ENCODE measurements around the gene SLC43A2. TPM values are rescaled to one million over a fixed set of nuclear protein-coding genes. Genes with fewer than 3 reads are reported as not detected.
"Not testable (repeated sequence)": the region's sequence is repeated elsewhere in the genome, so short reads cannot be mapped to it uniquely, and the experiment has no call there.

The SLC43A2 gene
- total RNA-seq, 1 donor from 2014 or later = 2.5 TPM

DNA sequence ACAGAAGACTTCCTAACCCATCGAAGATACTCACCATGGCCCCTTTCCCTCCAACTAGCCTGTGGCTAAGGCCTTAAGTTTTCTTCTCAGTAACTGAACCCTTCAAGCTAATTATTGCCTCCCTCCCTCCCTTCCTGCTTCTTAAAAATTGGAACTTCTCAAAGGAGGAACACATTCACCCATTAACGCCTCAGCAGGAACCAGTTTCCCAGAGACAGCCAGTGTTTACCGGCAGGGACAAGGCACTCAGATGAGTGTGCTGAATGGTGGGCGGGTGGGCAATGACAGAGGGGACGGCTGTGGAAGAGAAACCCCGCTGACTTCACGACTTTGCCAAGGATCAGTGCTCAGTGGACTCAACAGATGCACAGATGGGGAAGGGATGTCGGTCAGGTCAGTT is 86.3 kb downstream of the SLC43A2 start:
- H3K4me3 Mint-ChIP-seq = no peak overlapping the region
- DNase-seq (ENCODE audit: low spot score) = no peak
- peaks cover 5% of the 10 kb centered on the region for H3K4me1 Mint-ChIP-seq (ENCODE audit: low read depth)
- H3K27ac Mint-ChIP-seq = no peak overlapping the region
- intact Hi-C loops (cut with micrococcal nuclease) = no loop called here
- no peaks in the 10 kb centered on the region for H3K27me3 Mint-ChIP-seq (ENCODE audit: insufficient read depth)
- H3K36me3 Mint-ChIP-seq (ENCODE audit: low read depth) = peaks cover 27% of the 10 kb centered on the region
- no peaks in the 10 kb centered on the region for H3K9me3 Mint-ChIP-seq

DNA sequence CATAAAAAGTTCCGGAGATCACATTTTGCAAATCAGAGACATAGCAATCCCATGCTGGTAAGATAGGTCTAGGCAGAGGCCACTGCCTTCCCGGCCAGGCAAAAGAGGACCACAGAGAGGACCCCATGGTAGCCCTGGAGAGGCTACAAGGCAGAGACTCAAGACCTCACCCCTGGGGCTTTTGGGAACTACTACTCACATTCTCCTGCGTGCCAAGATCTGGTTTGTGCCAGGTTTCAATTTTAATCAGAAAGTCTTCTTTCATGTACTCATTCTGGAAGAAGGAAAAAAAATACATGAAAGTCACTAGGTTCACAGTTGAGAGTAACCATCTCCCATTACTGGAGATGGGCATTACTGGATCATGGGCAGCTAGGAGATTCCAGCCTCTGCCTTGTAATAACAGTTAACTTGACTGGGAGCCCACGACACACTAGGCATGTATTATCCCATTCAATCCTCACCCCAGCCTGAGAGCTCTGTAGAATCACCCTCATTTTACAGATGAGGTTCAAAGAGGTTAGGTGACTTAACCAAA is 87.2 kb downstream of the SLC43A2 start:
- Mint-ChIP-seq H3K27me3 (ENCODE audit: insufficient read depth) (no peaks in the 10 kb centered on the region), H3K27ac (no peak overlapping the region), H3K4me1 (ENCODE audit: low read depth) (peaks cover 5% of the 10 kb centered on the region), H3K4me3 (no peak overlapping the region), H3K36me3 (ENCODE audit: low read depth) (peaks cover 24% of the 10 kb centered on the region), H3K9me3 (no peaks in the 10 kb centered on the region)
- no peak for DNase-seq (ENCODE audit: low spot score)
- intact Hi-C loops (cut with micrococcal nuclease) = no loop called here

GRCh38 chr17:1539811-1540210 is 88.8 kb downstream of the SLC43A2 start:
- H3K9me3 Mint-ChIP-seq = no peaks in the 10 kb centered on the region
- no peak overlapping the region for H3K27ac Mint-ChIP-seq
- intact Hi-C loops (cut with micrococcal nuclease) = no loop called here
- DNase-seq (ENCODE audit: low spot score) = no peak
- H3K27me3 Mint-ChIP-seq (ENCODE audit: insufficient read depth) = no peaks in the 10 kb centered on the region
- no peak overlapping the region for H3K4me3 Mint-ChIP-seq
- H3K36me3 Mint-ChIP-seq (ENCODE audit: low read depth) = peaks cover 24% of the 10 kb centered on the region
- H3K4me1 Mint-ChIP-seq (ENCODE audit: low read depth) = peaks cover 5% of the 10 kb centered on the region

GRCh38 chr17:1535737-1536136 is 92.9 kb downstream of the SLC43A2 start:
- DNase-seq (ENCODE audit: low spot score) = no peak
- H3K27me3 Mint-ChIP-seq (ENCODE audit: insufficient read depth) = no peaks in the 10 kb centered on the region
- no peaks in the 10 kb centered on the region for H3K4me1 Mint-ChIP-seq (ENCODE audit: low read depth)
- no peak overlapping the region for H3K4me3 Mint-ChIP-seq
- H3K36me3 Mint-ChIP-seq (ENCODE audit: low read depth) = peaks cover 24% of the 10 kb centered on the region
- intact Hi-C loops (cut with micrococcal nuclease) = no loop called here
- H3K9me3 Mint-ChIP-seq = no peaks in the 10 kb centered on the region
- H3K27ac Mint-ChIP-seq = no peak overlapping the region

DNA sequence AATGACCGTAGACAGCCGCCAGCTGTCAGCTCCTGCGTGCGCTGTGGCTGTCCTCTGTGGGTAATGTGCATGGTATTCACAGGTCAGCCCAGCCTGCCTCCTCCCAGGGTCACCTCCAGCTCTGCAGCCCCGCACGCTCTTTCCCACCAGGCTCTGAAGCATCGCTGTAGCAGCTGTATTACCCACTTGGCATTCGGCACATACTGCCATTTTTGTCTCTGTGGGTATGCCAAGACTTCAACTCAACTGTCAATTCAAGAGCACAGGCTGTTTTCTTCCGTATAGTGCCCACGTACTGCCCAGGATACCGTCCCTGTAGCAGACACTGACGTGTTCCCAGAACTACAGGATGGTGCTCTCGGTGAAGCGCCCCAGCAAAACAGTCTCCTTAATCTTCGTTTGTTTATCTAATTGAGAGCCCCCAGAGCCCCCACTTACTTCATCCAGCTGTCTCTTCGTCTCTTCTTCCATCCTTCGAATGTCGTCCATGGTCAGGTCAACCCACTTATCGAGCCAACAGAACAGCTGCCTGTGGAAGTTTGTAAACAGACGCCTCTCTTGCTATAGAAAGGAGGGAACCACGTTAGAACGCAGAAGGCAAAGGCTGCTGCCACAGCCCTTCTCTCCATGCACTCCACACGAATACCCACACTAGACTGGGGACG is 94.8 kb downstream of the SLC43A2 start:
- no peak for DNase-seq (ENCODE audit: low spot score)
- H3K9me3 Mint-ChIP-seq = no peaks in the 10 kb centered on the region
- intact Hi-C loops (cut with micrococcal nuclease) = no loop called here
- H3K27ac Mint-ChIP-seq = no peak overlapping the region
- no peak overlapping the region for H3K4me3 Mint-ChIP-seq
- H3K36me3 Mint-ChIP-seq (ENCODE audit: low read depth) = peaks cover 21% of the 10 kb centered on the region
- H3K4me1 Mint-ChIP-seq (ENCODE audit: low read depth) = no peaks in the 10 kb centered on the region
- H3K27me3 Mint-ChIP-seq (ENCODE audit: insufficient read depth) = no peaks in the 10 kb centered on the region

- no peak for DNase-seq (ENCODE audit: low spot score)
- Mint-ChIP-seq H3K36me3 (ENCODE audit: low read depth) (peaks cover 23% of the 10 kb centered on the region), H3K27ac (no peak overlapping the region), H3K4me3 (no peak overlapping the region), H3K27me3 (ENCODE audit: insufficient read depth) (no peaks in the 10 kb centered on the region), H3K9me3 (no peaks in the 10 kb centered on the region), H3K4me1 (ENCODE audit: low read depth) (no peaks in the 10 kb centered on the region)
- intact Hi-C loops (cut with micrococcal nuclease) = no loop called here
These were observed 95.6 kb downstream of the SLC43A2 start for GRCh38 chr17:1532836-1533602.

- Mint-ChIP-seq H3K36me3 (ENCODE audit: low read depth) (peaks cover 24% of the 10 kb centered on the region), H3K27me3 (ENCODE audit: insufficient read depth) (no peaks in the 10 kb centered on the region), H3K27ac (no peak overlapping the region), H3K9me3 (no peaks in the 10 kb centered on the region), H3K4me1 (ENCODE audit: low read depth) (peaks cover 14% of the 10 kb centered on the region), H3K4me3 (no peak overlapping the region)
- DNase-seq (ENCODE audit: low spot score) = no peak
- intact Hi-C loops (cut with micrococcal nuclease) = no loop called here
These were observed 98.8 kb downstream of the SLC43A2 start for GRCh38 chr17:1529863-1530262.

DNA sequence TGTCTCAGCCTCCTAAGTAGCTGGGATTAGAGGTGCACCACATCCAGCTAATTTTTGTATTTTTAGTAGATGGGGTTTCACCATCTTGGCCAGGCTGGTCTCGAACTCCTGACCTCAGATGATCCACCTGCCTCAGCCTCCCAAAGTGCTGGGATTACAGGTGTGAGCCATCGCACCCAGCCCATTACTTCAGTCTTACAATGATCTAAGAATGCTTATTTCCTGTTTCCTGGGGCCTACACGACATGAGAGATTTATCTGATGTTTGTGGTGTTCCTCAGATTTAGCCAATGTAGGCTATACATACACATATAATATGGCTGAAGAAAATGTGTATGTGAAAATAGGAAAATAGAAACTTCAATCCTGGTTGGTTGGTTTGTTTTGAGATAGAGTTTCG is 101.8 kb downstream of the SLC43A2 start:
- intact Hi-C loops (cut with micrococcal nuclease); H3K27me3 Mint-ChIP-seq (ENCODE audit: insufficient read depth); DNase-seq (ENCODE audit: low spot score); H3K9me3 Mint-ChIP-seq; H3K4me3 Mint-ChIP-seq; H3K27ac Mint-ChIP-seq: not testable (repeated sequence)
- peaks cover 14% of the 10 kb centered on the region for H3K4me1 Mint-ChIP-seq (ENCODE audit: low read depth)
- peaks cover 17% of the 10 kb centered on the region for H3K36me3 Mint-ChIP-seq (ENCODE audit: low read depth)

DNA sequence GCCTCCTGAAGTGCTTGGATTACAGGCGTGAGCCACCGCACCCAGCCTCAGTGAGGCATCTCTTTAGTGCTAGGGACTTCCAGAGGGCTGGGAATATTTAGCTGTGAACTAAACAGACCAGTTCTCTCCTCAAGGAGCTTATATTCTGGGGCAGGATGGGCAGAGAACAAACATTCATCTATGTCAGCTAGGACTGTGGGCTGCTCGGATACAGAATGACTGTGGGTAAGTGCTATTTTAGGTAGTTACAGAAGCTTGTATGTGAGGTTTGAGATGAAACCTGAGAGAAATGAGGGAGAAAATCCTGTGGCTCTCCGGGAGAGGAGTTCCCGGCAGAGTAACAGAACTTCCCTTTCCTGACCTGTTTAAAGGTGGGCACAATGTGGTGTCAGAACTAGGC is 106.0 kb downstream of the SLC43A2 start:
- intact Hi-C loops (cut with micrococcal nuclease) = no loop called here
- peaks cover 7% of the 10 kb centered on the region for H3K36me3 Mint-ChIP-seq (ENCODE audit: low read depth)
- no peaks in the 10 kb centered on the region for H3K27me3 Mint-ChIP-seq (ENCODE audit: insufficient read depth)
- peaks cover 14% of the 10 kb centered on the region for H3K4me1 Mint-ChIP-seq (ENCODE audit: low read depth)
- H3K9me3 Mint-ChIP-seq = no peaks in the 10 kb centered on the region
- no peak for DNase-seq (ENCODE audit: low spot score)
- H3K4me3 Mint-ChIP-seq = no peak overlapping the region
- H3K27ac Mint-ChIP-seq = no peak overlapping the region

DNA sequence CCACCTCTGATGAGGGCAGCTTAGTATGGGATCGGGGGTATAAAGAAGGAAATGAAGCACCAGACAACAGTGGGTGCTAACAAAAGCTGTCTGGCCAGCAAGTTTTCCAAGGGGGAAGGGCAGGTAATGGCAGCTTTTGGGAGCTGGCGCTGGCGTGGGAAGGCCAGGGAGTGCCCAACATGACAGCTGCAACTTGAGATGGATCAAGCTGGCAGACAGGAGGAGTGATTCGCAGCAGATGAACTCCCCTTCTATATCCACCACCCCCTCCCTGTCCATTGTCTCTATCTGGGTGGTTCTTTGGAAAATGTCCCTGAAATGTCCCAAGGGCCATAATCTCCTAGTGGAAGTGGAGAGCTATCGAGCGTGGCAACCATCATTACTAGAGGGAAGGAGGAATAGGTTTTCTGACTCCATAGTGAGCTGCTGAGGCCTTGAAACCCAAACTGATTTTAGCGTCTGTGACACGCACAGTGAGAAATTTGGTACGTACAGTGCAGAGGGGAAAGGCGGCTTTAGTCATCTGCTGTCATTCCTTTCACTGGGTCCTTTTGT is 107.5 kb downstream of the SLC43A2 start:
- intact Hi-C loops (cut with micrococcal nuclease) = no loop called here
- H3K27ac Mint-ChIP-seq = no peak overlapping the region

GRCh38 chr17:1519678-1520077 is 109.0 kb downstream of the SLC43A2 start:
- Mint-ChIP-seq H3K27me3 (ENCODE audit: insufficient read depth) (no peaks in the 10 kb centered on the region), H3K9me3 (no peaks in the 10 kb centered on the region), H3K27ac (no peak overlapping the region), H3K4me1 (ENCODE audit: low read depth) (peaks cover 13% of the 10 kb centered on the region), H3K4me3 (no peak overlapping the region), H3K36me3 (ENCODE audit: low read depth) (peaks cover 8% of the 10 kb centered on the region)
- no peak for DNase-seq (ENCODE audit: low spot score)
- intact Hi-C loops (cut with micrococcal nuclease) = no loop called here

More for the DNA sequence above, 107.5 kb downstream of the SLC43A2 start:
- Mint-ChIP-seq H3K27me3 (ENCODE audit: insufficient read depth) (no peaks in the 10 kb centered on the region), H3K4me3 (no peak overlapping the region), H3K4me1 (ENCODE audit: low read depth) (peaks cover 4% of the 10 kb centered on the region), H3K9me3 (no peaks in the 10 kb centered on the region), H3K36me3 (ENCODE audit: low read depth) (peaks cover 7% of the 10 kb centered on the region)
- DNase-seq (ENCODE audit: low spot score) = no peak
